PC-9 (cell line): Measurements from ENCODE around the gene FGF22. TPM values are rescaled to one million over a fixed set of nuclear protein-coding genes. Genes with fewer than 3 reads are reported as not detected.
A peak's percentile ranks its signal among the peaks of the same experiment; 100 is the strongest.

ENCODE experiments used
- Bru-seq: library from RNA; stranded (reverse); fragments of 400-500 nt; gene quantifications from one replicate; lab custom pipeline; 2021; lab: Mats Ljungman, UMichigan
- BruChase-seq, 2 experiments: library from RNA; stranded (reverse); fragments of 400-500 nt; gene quantifications; one replicate each; lab custom pipeline; 2021; lab: Mats Ljungman, UMichigan
- BruUV-seq: library from RNA; stranded (reverse); fragments of 400-500 nt; replicated peaks from 2 replicates; lab custom pipeline; 2021; lab: Mats Ljungman, UMichigan
- CTCF ChIA-PET: fragments of 300-600 bp; sonication (Branson Sonifier 250); formaldehyde crosslinking; loops from one replicate; lab custom pipeline; 2022; ENCODE audit warnings: antibody characterized with exemption; lab: Charles Lee
- POLR2A ChIA-PET: fragments of 300-600 bp; sonication (Branson Sonifier 250); formaldehyde crosslinking; loops from one replicate; lab custom pipeline; 2022; ENCODE audit warnings: antibody characterized with exemption; ENCODE audit not compliant: unreplicated experiment; lab: Charles Lee
- DNase-seq, 2 experiments: peaks; one replicate each; pipeline versions ENCODE4 v3.0.0 to v3.0.0-alpha.2; 2015 to 2022; ENCODE audit warnings: mixed read lengths in 1 of 2
- H2AFZ ChIP-seq: fragments of 200-600 bp; sonication (generic); 2 replicates; pipeline ENCODE4 v1.8.1; 2017; ENCODE audit warnings: antibody characterized with exemption
- H3F3A ChIP-seq: fragments of 200-600 bp; sonication (generic); 2 replicates; pipeline ENCODE4 v1.8.1; 2017; ENCODE audit warnings: antibody characterized with exemption, mild to moderate bottlenecking, low read depth; ENCODE audit not compliant: insufficient read depth
- H3K27ac ChIP-seq: fragments of 200-600 bp; sonication (generic); 2 replicates; pipeline ENCODE4 v1.6.1; 2016; ENCODE audit warnings: mixed run types
- H3K27me3 ChIP-seq: fragments of 200-600 bp; sonication (generic); 2 replicates; pipeline ENCODE4 v1.6.1; 2016; ENCODE audit warnings: low read depth, mixed run types; ENCODE audit not compliant: insufficient read depth
- H3K36me3 ChIP-seq: fragments of 200-600 bp; sonication (generic); 2 replicates; pipeline ENCODE4 v1.6.1; 2016; ENCODE audit warnings: low read depth, mixed run types
- H3K4me1 ChIP-seq: fragments of 200-600 bp; sonication (generic); replicated peaks from 2 replicates; pipeline ENCODE4 v1.6.1; 2016; ENCODE audit warnings: mixed run types; ENCODE audit not compliant: insufficient read depth
- H3K4me2 ChIP-seq: fragments of 200-600 bp; sonication (generic); 2 replicates; pipeline ENCODE4 v1.6.1; 2017; ENCODE audit warnings: mixed run types
- H3K4me3 ChIP-seq: fragments of 200-600 bp; sonication (generic); 2 replicates; pipeline ENCODE4 v1.6.1; 2016; ENCODE audit warnings: mixed run types
- H3K79me2 ChIP-seq: fragments of 200-600 bp; sonication (generic); 2 replicates; pipeline ENCODE4 v1.6.1; 2017; ENCODE audit warnings: low read depth, mixed run types
- H3K9me2 ChIP-seq: fragments of 200-600 bp; sonication (generic); 2 replicates; pipeline ENCODE4 v1.8.1; 2017; ENCODE audit warnings: mild to moderate bottlenecking; ENCODE audit not compliant: insufficient read depth
- H3K9me3 ChIP-seq: fragments of 200-600 bp; sonication (generic); 2 replicates; pipeline ENCODE4 v1.8.1; 2016; ENCODE audit warnings: low read depth; ENCODE audit not compliant: insufficient read depth
- H4K20me1 ChIP-seq: fragments of 200-600 bp; sonication (generic); 2 replicates; pipeline ENCODE4 v1.8.1; 2017; ENCODE audit not compliant: insufficient read depth
- EZH2 ChIP-seq: fragments of 200-600 bp; sonication (generic); IDR thresholded peaks from 2 replicates; pipeline ENCODE4 v1.8.0; 2017; ENCODE audit warnings: antibody characterized with exemption, low read depth
- intact Hi-C: fragments of 100-400 bp; cut with micrococcal nuclease; formaldehyde crosslinking; loops from one replicate; pipeline ENCODE4 v1.10.0; 2022; ENCODE audit not compliant: unreplicated experiment
- long read RNA-seq: library from polyadenylated mRNA; stranded (forward); transcript quantifications from one replicate; pipeline ENCODE4 v2.0.0, GENCODE V29; 2022
- total RNA-seq: library from RNA; stranded (reverse); gene quantifications from 2 replicates; pipeline ENCODE4 v1.2.3, GENCODE V29; 2021
- TF ChIP-seq, protein P1 (sequence below): fragments of 200-600 bp; sonication (generic); conservative IDR thresholded peaks from 2 replicates; pipeline ENCODE4 v1.6.1; 2017; ENCODE audit warnings: mixed run types, antibody characterized with exemption, mild to moderate bottlenecking, moderate library complexity

FGF22 gene
- 0.35 TPM in 1 of 2 replicates, not detected in the other for total RNA-seq
- Bru-seq, nascent RNA = percentile 20 among the genes with signal in this experiment
- not detected for BruChase-seq, experiment 1, labeled RNA remaining after a 2-hour chase
- not detected for BruChase-seq, experiment 2, labeled RNA remaining after a 6-hour chase
- long read RNA-seq = 0 reads

DNA sequence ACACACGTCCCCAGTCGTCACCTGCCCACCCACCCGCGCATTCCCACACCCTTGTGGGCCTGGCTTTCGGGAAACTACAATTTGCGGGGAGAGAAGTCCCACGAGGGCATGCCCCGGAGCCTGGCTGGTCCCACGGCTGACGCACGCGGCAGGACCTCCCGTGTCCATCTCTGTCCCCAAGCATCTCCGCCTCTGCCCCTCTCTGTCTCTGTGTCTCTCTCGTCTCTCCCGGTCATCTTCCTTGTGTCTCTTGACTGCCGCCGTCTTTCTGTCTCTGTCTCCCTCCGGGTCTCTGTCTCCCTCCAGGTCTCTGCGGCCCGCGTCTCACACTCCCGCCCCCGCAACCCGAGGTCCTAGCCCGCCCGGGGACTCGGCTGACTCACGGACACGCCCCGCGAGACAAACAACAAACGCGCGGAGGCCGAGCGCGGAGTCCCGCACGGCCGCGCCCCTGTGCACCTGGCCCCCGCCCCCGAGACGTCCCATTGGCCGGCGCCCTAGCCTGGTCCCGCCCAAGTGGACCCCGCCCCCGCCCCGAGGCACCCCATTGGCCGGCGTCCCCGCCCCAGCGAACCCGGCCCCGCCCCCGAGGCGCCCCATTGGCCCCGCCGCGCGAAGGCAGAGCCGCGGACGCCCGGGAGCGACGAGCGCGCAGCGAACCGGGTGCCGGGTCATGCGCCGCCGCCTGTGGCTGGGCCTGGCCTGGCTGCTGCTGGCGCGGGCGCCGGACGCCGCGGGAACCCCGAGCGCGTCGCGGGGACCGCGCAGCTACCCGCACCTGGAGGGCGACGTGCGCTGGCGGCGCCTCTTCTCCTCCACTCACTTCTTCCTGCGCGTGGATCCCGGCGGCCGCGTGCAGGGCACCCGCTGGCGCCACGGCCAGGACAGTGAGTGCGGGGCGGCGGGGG lies at the start of gene FGF22:
Gene FGF22 (plus strand): TSS at position 627 of the 908 bp plus-strand sequence. CDS start 47 bp downstream, at position 674.
- no peaks in the 10 kb centered on the region for H3K9me2 ChIP-seq
- no TSS peak for BruUV-seq
- peaks cover 12% of the 10 kb centered on the region for H3K4me1 ChIP-seq
- H3K79me2 ChIP-seq = no peaks in the 10 kb centered on the region
- ChIA-PET POLR2A (no interaction called here), CTCF (no interaction called here)
- H3F3A ChIP-seq = no peaks in the 10 kb centered on the region; the same call in 1 of the 2 replicates
- peak within 1 kb of the TSS; percentile 82 for H2AFZ ChIP-seq
- H3K9me3 ChIP-seq = no peaks in the 10 kb centered on the region
- H3K27me3 ChIP-seq = no peaks in the 10 kb centered on the region
- H3K4me3 ChIP-seq = peak within 1 kb of the TSS; percentile 61
- H3K4me2 ChIP-seq = peak within 1 kb of the TSS; percentile 88
- TF ChIP-seq EZH2 = no peak
- TF ChIP-seq, protein P1, sequence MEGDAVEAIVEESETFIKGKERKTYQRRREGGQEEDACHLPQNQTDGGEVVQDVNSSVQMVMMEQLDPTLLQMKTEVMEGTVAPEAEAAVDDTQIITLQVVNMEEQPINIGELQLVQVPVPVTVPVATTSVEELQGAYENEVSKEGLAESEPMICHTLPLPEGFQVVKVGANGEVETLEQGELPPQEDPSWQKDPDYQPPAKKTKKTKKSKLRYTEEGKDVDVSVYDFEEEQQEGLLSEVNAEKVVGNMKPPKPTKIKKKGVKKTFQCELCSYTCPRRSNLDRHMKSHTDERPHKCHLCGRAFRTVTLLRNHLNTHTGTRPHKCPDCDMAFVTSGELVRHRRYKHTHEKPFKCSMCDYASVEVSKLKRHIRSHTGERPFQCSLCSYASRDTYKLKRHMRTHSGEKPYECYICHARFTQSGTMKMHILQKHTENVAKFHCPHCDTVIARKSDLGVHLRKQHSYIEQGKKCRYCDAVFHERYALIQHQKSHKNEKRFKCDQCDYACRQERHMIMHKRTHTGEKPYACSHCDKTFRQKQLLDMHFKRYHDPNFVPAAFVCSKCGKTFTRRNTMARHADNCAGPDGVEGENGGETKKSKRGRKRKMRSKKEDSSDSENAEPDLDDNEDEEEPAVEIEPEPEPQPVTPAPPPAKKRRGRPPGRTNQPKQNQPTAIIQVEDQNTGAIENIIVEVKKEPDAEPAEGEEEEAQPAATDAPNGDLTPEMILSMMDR = no peak
- peak; percentile 72 to 92 for DNase-seq
- intact Hi-C loops = no loop called here
- no peaks in the 10 kb centered on the region for H3K36me3 ChIP-seq
- no peak within 1 kb of the TSS for H3K27ac ChIP-seq
- H4K20me1 ChIP-seq = no peaks in the 10 kb centered on the region

DNA sequence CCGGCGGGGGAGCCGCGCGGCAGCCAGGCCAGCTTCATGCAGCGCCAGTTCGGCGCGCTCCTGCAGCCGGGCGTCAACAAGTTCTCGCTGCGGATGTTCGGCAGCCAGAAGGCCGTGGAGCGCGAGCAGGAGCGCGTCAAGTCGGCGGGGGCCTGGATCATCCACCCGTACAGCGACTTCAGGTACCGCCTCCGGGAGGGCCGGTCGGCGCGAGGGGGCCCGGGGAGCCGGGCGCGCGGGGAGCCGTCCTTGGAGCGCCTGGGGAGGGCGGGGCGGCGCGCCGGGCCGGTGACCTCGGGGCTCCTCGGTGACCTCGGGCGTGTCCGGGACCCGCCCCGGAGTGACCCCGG lies 49.3 kb upstream of the FGF22 start:
- peaks cover 21% of the 10 kb centered on the region for H3K27me3 ChIP-seq
- peaks cover 30% of the 10 kb centered on the region; the same call in 1 of the 2 replicates for H3F3A ChIP-seq
- H3K4me1 ChIP-seq = peaks cover 15% of the 10 kb centered on the region; the same call in 1 of the 2 replicates
- peak overlapping the region; percentile 21; the same call in 1 of the 2 replicates for H3K4me3 ChIP-seq
- no peak overlapping the region for H2AFZ ChIP-seq
- intact Hi-C loops = no loop called here
- peak in 1 of 2 experiments; percentile 31 for DNase-seq
- TF ChIP-seq, protein P1 = no peak
- no peak for TF ChIP-seq EZH2
- H3K4me2 ChIP-seq = peak overlapping the region; percentile 62; the same call in 1 of the 2 replicates
- ChIA-PET POLR2A (no interaction called here), CTCF (interaction anchor here (0.7 kb wide), 1 partner anchor 209 kb away, joined by 3 read pairs; no protein-coding TSS in a partner anchor)
- H3K9me2 ChIP-seq = no peaks in the 10 kb centered on the region
- no peaks in the 10 kb centered on the region for H3K79me2 ChIP-seq
- H4K20me1 ChIP-seq = peaks cover 6% of the 10 kb centered on the region
- H3K36me3 ChIP-seq = no peaks in the 10 kb centered on the region
- no TSS peak for BruUV-seq
- no peak overlapping the region for H3K27ac ChIP-seq
- no peaks in the 10 kb centered on the region for H3K9me3 ChIP-seq

DNA sequence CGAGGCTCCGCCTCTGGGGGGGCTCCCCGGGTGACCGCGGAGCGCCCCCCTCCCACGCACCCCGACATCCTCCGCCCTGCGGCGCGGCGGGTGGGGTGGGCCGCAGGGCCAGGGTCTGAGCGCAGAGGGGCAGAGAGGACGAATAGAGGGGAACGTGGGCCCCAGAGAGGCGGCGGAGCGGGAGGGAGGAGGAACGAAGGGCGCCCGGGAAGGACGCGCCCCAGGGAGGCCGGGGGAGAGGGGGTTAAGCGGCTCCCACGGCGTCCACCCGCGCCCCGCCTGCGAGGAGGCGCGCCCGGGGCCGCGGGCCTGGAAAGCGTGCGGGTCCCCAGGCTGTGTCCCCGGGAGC lies 49.0 kb upstream of the FGF22 start:
- Histone ChIP-seq H3K4me2 (peak overlapping the region; percentile 62; the same call in 1 of the 2 replicates), H3K9me3 (no peaks in the 10 kb centered on the region), H3F3A (peaks cover 27% of the 10 kb centered on the region; the same call in 1 of the 2 replicates), H3K27me3 (peaks cover 23% of the 10 kb centered on the region), H3K4me1 (peaks cover 15% of the 10 kb centered on the region; the same call in 1 of the 2 replicates), H3K79me2 (no peaks in the 10 kb centered on the region), H3K27ac (no peak overlapping the region), H2AFZ (no peak overlapping the region), H3K36me3 (no peaks in the 10 kb centered on the region), H4K20me1 (peaks cover 6% of the 10 kb centered on the region), H3K9me2 (no peaks in the 10 kb centered on the region), H3K4me3 (peak overlapping the region; percentile 21; the same call in 1 of the 2 replicates)
- CTCF ChIA-PET = no interaction called here
- intact Hi-C loops = no loop called here
- no peak for TF ChIP-seq EZH2
- TF ChIP-seq, protein P1 = no peak
- no peak for DNase-seq
- no TSS peak for BruUV-seq
- POLR2A ChIA-PET = no interaction called here
